Measurements from ENCODE around the gene MOB3B. TPM values are rescaled to one million over a fixed set of nuclear protein-coding genes. Genes with fewer than 3 reads are reported as not detected.

The MOB3B gene
- total RNA-seq (under 1 TPM; 0.25 to 0.30 TPM), total RNA-seq (0.07 to 4.3 (median 0.90) reads per million in 172 experiments)
- polyA plus RNA-seq (2013, experiment 1 of 2), result 0.42 TPM
- 0.60 TPM for polyA plus RNA-seq (2013, experiment 2 of 2)

DNA sequence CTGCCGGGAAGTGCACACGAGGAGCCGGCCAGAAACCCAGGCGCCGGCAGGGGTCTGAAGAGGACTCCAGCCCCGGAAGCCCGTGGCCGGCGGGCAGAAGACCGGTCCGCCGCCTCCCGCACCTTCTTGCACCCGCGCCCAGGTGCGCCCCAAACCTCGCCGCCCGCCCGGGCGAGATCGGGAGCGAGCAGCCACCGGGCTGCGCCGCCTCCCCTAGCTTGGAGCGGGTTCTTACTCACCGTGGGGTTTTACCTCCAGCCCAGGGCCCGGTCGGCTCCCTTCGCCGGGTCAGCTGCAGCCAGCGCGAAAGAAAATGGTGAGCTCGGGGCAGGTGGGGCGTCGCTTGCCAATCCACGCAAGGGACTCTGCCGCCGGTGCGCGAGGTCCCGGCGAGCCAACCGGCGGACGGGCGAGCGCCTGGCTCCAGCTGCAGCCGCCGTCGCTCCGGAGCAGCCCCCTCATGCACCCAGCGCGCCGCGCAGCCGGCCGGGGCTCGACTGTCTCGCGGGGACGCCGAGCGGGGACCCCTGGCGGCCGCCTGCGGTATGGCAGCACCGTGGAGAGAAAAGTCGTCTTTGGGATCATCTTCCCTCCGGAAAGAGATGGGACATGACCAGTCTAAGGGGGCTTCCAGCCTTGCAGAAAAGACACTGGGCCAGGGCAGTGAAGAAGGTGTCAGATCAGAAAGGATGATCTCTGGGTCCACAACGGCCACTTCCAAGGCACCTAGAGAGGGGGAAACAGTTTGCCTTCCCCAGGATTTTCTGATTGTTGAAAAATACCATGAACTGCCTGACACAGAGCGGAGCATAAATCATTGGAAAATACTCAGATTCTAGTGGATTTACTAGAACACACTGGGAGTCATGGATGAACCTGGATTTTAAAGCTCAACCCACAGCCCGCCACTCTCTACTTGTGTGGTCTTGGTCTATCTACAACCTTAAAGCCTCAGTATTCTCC, at the start of gene MOB3B:
Gene MOB3B, minus strand, starts transcription at position 499 of the 963 bp plus-strand sequence. CDS start 74,264 bp downstream, outside the sequence.
- H3K36me3 ChIP-seq (ENCODE audit: insufficient read depth, low read length), result no peaks in the 10 kb centered on the region
- DNase-seq (peak; percentile 56 to 84 (median 68)), ATAC-seq (ENCODE audit: poor library complexity) (peak; percentile 85)
- H3K27ac Mint-ChIP-seq, result no peak within 1 kb of the TSS
- peaks cover 0 to 7% of the 10 kb centered on the region in 2 experiments for H3K27me3 ChIP-seq (ENCODE audit: control insufficient read depth in 1 of 2, insufficient read depth in 2 of 2, low read length in 2 of 2)
- peaks cover 15% of the 10 kb centered on the region for H3K4me1 Mint-ChIP-seq (ENCODE audit: low read depth)
- H3K27ac ChIP-seq (ENCODE audit: low read depth in 1 of 2, low read length in 2 of 2), result no peak within 1 kb of the TSS
- intact Hi-C loops (cut with DNase I, micrococcal nuclease), result loop anchor here (1.0 to 5.0 kb wide), 3 partner anchors 43 to 197 kb away; partner anchors contain the start of gene C9orf72 (in 1 of the 2)
- POLR2A ChIA-PET, result interaction anchor here (1.1 to 1.4 kb wide), 3 partner anchors 43 to 196 kb away, joined by 3 to 4 read pairs (median 3); no protein-coding TSS in a partner anchor
- no peaks in the 10 kb centered on the region for H3K9me3 ChIP-seq (ENCODE audit: control insufficient read depth in 1 of 2, insufficient read depth in 1 of 2, low read length in 2 of 2)
- H3K27me3 Mint-ChIP-seq, result peaks cover 3% of the 10 kb centered on the region
- TF ChIP-seq, protein P1, sequence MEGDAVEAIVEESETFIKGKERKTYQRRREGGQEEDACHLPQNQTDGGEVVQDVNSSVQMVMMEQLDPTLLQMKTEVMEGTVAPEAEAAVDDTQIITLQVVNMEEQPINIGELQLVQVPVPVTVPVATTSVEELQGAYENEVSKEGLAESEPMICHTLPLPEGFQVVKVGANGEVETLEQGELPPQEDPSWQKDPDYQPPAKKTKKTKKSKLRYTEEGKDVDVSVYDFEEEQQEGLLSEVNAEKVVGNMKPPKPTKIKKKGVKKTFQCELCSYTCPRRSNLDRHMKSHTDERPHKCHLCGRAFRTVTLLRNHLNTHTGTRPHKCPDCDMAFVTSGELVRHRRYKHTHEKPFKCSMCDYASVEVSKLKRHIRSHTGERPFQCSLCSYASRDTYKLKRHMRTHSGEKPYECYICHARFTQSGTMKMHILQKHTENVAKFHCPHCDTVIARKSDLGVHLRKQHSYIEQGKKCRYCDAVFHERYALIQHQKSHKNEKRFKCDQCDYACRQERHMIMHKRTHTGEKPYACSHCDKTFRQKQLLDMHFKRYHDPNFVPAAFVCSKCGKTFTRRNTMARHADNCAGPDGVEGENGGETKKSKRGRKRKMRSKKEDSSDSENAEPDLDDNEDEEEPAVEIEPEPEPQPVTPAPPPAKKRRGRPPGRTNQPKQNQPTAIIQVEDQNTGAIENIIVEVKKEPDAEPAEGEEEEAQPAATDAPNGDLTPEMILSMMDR (IDR thresholded peaks at IDR 0.05), result peak; percentile 90
- peak within 1 kb of the TSS; percentile 64 for H3K4me3 ChIP-seq (ENCODE audit: low read length)
- peaks cover 16% of the 10 kb centered on the region for H3K4me1 ChIP-seq (ENCODE audit: insufficient read depth, low read length)
- peak within 1 kb of the TSS; percentile 95 for H3K4me3 Mint-ChIP-seq
- peaks cover 7% of the 10 kb centered on the region for H3K36me3 Mint-ChIP-seq (ENCODE audit: low read depth)
- H3K9me3 Mint-ChIP-seq, result no peaks in the 10 kb centered on the region
- CTCF ChIA-PET, result interaction anchor here (0.6 to 1.6 kb wide), 7 partner anchors 16 to 197 kb away, joined by 3 to 5 read pairs (median 3); no protein-coding TSS in a partner anchor

DNA sequence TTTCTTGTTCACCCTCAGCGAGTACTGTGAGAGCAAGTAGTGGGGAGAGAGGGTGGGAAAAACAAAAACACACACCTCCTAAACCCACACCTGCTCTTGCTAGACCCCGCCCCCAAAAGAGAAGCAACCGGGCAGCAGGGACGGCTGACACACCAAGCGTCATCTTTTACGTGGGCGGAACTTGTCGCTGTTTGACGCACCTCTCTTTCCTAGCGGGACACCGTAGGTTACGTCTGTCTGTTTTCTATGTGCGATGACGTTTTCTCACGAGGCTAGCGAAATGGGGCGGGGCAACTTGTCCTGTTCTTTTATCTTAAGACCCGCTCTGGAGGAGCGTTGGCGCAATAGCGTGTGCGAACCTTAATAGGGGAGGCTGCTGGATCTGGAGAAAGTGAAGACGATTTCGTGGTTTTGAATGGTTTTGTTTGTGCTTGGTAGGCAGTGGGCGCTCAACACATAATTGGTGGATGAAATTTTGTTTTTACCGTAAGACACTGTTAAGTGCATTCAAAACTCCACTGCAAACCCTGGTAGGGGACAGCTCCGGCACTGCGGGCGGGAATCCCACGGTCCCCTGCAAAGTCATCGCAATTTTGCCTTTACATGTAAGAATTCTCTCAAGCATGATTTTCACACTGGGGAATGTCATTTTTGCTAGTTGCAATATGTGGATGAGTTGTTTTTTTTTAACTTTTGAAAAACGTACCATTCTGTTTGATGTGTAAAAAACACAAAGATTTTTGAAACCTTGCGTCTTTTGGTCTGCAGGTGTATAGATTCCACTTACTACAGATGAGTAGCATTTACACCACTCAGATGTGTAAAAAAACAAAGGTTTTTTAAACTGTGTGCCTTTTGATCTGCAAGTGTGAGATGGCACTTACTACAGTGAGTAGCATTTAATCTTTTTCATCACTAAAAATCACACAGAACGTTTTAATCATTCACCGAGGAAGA, 44.3 kb upstream of the MOB3B start:
- POLR2A ChIA-PET, result interaction anchor here (0.6 to 2.3 kb wide), 9 partner anchors 9 to 682 kb away, joined by 3 to 18 read pairs (median 4); partner anchors contain the start of genes IFT74 and MOB3B
- peaks cover 36% of the 10 kb centered on the region for H3K4me1 Mint-ChIP-seq (ENCODE audit: low read depth)

More for the DNA sequence above, 44.3 kb upstream of the MOB3B start:
- H3K27me3 Mint-ChIP-seq, result peaks cover 5% of the 10 kb centered on the region
- peaks cover 3% of the 10 kb centered on the region for H3K9me3 Mint-ChIP-seq
- peak overlapping the region; percentile 98 for H3K27ac Mint-ChIP-seq
- TF ChIP-seq, protein P1 (IDR thresholded peaks at IDR 0.05), result no peak
- intact Hi-C loops (cut with DNase I, micrococcal nuclease), result loop anchor here (2.0 to 10.0 kb wide), 5 partner anchors 47 to 682 kb away; partner anchors contain the start of genes CAAP1 (in 2 of the 2), IFT74 (in 2 of the 2) and MOB3B (in 1 of the 2)
- CTCF ChIA-PET, result interaction anchor here (2.0 kb wide), 1 partner anchor 13 kb away, joined by 5 read pairs; no protein-coding TSS in a partner anchor
- ATAC-seq (ENCODE audit: poor library complexity) (peak; percentile 76), DNase-seq (peak; percentile 89 to 100 (median 92))
- H3K36me3 ChIP-seq (ENCODE audit: insufficient read depth, low read length), result no peaks in the 10 kb centered on the region
- H3K4me1 ChIP-seq (ENCODE audit: insufficient read depth, low read length), result peaks cover 18% of the 10 kb centered on the region
- H3K4me3 ChIP-seq (ENCODE audit: low read length), result peak overlapping the region; percentile 86
- peaks cover 13% of the 10 kb centered on the region for H3K36me3 Mint-ChIP-seq (ENCODE audit: low read depth)
- H3K27me3 ChIP-seq (ENCODE audit: control insufficient read depth in 1 of 2, insufficient read depth in 2 of 2, low read length in 2 of 2), result no peaks in the 10 kb centered on the region
- peak overlapping the region; percentile 98 for H3K4me3 Mint-ChIP-seq
- peak overlapping the region; percentile 96 to 99 for H3K27ac ChIP-seq (ENCODE audit: low read depth in 1 of 2, low read length in 2 of 2)
- H3K9me3 ChIP-seq (ENCODE audit: control insufficient read depth in 1 of 2, insufficient read depth in 1 of 2, low read length in 2 of 2), result no peaks in the 10 kb centered on the region
